ENCODE results near the gene UBE3C. TPM values are rescaled to one million over a fixed set of nuclear protein-coding genes. Genes with fewer than 3 reads are reported as not detected.

Gene UBE3C
- total and polyA plus RNA-seq, 9 of the 15 experiments (the other 6 are each of a cell fraction or from before 2014, with no cell fraction given): 9.6 to 91.7 (median 75.4) TPM

DNA sequence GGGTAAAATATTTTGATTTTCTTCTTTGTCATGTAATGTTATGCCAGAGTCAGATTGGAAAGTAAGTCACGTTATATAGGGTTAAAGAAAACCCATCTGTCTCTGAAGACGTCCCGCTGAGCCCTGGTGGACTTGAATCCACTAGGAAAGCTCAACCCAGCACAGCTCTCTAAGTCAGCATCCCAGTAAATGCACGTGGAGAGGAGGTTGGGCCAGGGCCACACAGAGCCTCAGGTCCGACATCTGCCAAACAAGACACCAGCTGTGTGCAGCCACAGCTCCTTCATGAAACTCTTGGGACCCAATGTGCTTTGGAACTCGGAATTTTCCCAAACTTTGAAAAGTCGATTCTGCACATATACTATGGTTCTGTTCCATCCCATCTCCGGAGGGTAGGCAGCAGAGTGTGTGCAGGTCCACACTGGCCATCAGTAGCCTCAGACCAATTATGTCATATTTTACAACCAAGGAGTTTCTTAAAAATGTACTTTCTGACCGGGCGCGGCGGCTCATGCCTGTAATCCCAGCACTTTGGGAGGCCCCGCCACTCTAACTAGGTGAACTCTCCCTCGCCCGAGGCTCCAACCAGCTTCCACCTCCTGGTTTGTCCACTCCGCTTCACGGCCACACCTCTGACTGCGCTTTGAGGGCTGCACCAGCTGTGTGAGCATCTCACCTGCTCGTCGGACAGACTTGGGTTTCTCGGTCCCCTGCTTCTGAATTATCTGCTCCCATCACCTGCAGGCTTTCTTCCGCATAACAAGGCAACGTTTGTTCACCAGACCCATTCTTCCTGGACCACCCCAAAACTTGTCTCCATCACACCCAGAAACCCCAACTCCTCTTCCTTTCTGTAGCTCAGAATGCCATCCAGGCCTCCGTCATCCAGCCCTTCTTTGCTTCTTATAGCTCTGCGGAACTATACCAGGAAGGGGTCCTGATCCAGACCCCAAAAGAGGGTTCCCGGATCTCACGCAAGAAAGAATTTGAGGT, 168.4 kb downstream of the UBE3C start (continued):
- TF ChIP-seq CTBP1 (IDR thresholded peaks at IDR 0.05; ENCODE audit: borderline replicate concordance): peak; percentile 50
- TF ChIP-seq ATF1 (CRISPR knock-in tag; IDR thresholded peaks at IDR 0.05): no peak
- 0 out of 2 replicates have a peak, but pooled peaks have one; percentile 16 for TF ChIP-seq ATF1 (tag; IDR thresholded peaks at IDR 0.05)
- no peak for TF ChIP-seq FOXA3 (CRISPR knock-in tag; conservative IDR thresholded peaks at IDR 0.05 in 1 of 2, IDR thresholded peaks at IDR 0.05 in 1 of 2)
- no peak for TF ChIP-seq CHD1 (IDR thresholded peaks at IDR 0.05; ENCODE audit: low read length)
- no peak for TF ChIP-seq MGA (IDR thresholded peaks at IDR 0.05)
- TF ChIP-seq ZNF431 (CRISPR knock-in tag; IDR thresholded peaks at IDR 0.05): 0 out of 2 replicates have a peak, but pooled peaks have one; percentile 32
- TF ChIP-seq, protein P1, sequence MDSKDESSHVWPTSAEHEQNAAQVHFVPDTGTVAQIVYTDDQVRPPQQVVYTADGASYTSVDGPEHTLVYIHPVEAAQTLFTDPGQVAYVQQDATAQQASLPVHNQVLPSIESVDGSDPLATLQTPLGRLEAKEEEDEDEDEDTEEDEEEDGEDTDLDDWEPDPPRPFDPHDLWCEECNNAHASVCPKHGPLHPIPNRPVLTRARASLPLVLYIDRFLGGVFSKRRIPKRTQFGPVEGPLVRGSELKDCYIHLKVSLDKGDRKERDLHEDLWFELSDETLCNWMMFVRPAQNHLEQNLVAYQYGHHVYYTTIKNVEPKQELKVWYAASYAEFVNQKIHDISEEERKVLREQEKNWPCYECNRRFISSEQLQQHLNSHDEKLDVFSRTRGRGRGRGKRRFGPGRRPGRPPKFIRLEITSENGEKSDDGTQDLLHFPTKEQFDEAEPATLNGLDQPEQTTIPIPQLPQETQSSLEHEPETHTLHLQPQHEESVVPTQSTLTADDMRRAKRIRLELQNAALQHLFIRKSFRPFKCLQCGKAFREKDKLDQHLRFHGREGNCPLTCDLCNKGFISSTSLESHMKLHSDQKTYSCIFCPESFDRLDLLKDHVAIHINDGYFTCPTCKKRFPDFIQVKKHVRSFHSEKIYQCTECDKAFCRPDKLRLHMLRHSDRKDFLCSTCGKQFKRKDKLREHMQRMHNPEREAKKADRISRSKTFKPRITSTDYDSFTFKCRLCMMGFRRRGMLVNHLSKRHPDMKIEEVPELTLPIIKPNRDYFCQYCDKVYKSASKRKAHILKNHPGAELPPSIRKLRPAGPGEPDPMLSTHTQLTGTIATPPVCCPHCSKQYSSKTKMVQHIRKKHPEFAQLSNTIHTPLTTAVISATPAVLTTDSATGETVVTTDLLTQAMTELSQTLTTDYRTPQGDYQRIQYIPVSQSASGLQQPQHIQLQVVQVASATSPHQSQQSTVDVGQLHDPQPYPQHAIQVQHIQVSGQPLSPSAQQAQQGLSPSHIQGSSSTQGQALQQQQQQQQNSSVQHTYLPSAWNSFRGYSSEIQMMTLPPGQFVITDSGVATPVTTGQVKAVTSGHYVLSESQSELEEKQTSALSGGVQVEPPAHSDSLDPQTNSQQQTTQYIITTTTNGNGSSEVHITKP (IDR thresholded peaks at IDR 0.05; ENCODE audit: partially characterized antibody): peak; percentile 49
- TF ChIP-seq ARNT (IDR thresholded peaks at IDR 0.05): no peak
- no peak for TF ChIP-seq ZNF354B (CRISPR knock-in tag; IDR thresholded peaks at IDR 0.05)

Measured in K562 (cell line).